Left ventricle myocardium inferior (tissue), 1 donor: Measurements from ENCODE around the gene PHLDB1. TPM values are rescaled to one million over a fixed set of nuclear protein-coding genes. Genes with fewer than 3 reads are reported as not detected.

Source experiments
- DNase-seq: peaks from one replicate; pipeline ENCODE4 v3.0.0-alpha.2; 2020
- H3K27ac ChIP-seq: fragments of 200-600 bp; replicated peaks from 2 replicates; pipeline ENCODE4 v1.8.0; 2021
- H3K27me3 ChIP-seq: fragments of 200-600 bp; 2 replicates; pipeline ENCODE4 v1.8.0; 2021; ENCODE audit warnings: low read depth
- H3K36me3 ChIP-seq: fragments of 200-600 bp; 2 replicates; pipeline ENCODE4 v1.8.0; 2021
- H3K4me1 ChIP-seq: fragments of 200-600 bp; 2 replicates; pipeline ENCODE4 v1.8.0; 2021
- H3K4me3 ChIP-seq: fragments of 200-600 bp; 2 replicates; pipeline ENCODE4 v1.8.0; 2021; ENCODE audit warnings: mild to moderate bottlenecking, moderate library complexity
- H3K9me3 ChIP-seq: fragments of 200-600 bp; replicated peaks from 2 replicates; pipeline ENCODE4 v1.8.0; 2021
- CTCF ChIP-seq: fragments of 200-600 bp; IDR thresholded peaks from 2 replicates; pipeline ENCODE4 v1.8.0; 2021; ENCODE audit warnings: antibody characterized with exemption, mild to moderate bottlenecking, borderline replicate concordance
- intact Hi-C: fragments of 100-400 bp; cut with micrococcal nuclease; formaldehyde crosslinking; loops from one replicate; pipeline ENCODE4 v1.11.0; 2022
- total RNA-seq: library from RNA; stranded (reverse); fragmentation: NEBNext Ultra II Directional; extraction: Animal tissue kit (Norgen Biotek cat#: 25700); gene quantifications from one replicate; pipeline ENCODE4 v1.2.1, GENCODE V29; 2021
- donor health status: DM: no; HTN: yes; CAD: no; lungs with severe emphysema.

The PHLDB1 gene
- total RNA-seq, 1 donor from 2014 or later: 102 TPM

GRCh38 chr11:118638726-118639125 lies 31.3 kb downstream of the PHLDB1 start:
- Histone ChIP-seq H3K27me3 (no peaks in the 10 kb centered on the region), H3K4me3 (no peak overlapping the region), H3K27ac (peak overlapping the region; percentile 64), H3K36me3 (peaks cover 86% of the 10 kb centered on the region), H3K9me3 (no peaks in the 10 kb centered on the region), H3K4me1 (peaks cover 98% of the 10 kb centered on the region)
- TF ChIP-seq CTCF: no peak
- DNase-seq: no peak
- intact Hi-C loops: no loop called here

- H3K4me3 ChIP-seq: no peak overlapping the region
- peak overlapping the region; percentile 64 for H3K27ac ChIP-seq
- peaks cover 97% of the 10 kb centered on the region for H3K36me3 ChIP-seq
- H3K4me1 ChIP-seq: peaks cover 92% of the 10 kb centered on the region
- no peaks in the 10 kb centered on the region for H3K27me3 ChIP-seq
- no peak for TF ChIP-seq CTCF
- intact Hi-C loops: no loop called here
- DNase-seq: no peak
- H3K9me3 ChIP-seq: no peaks in the 10 kb centered on the region
These were observed 32.5 kb downstream of the PHLDB1 start for GRCh38 chr11:118639899-118640298.

GRCh38 chr11:118640332-118641154 lies 33.1 kb downstream of the PHLDB1 start:
- Histone ChIP-seq H3K4me1 (peaks cover 88% of the 10 kb centered on the region), H3K27me3 (no peaks in the 10 kb centered on the region), H3K27ac (peak overlapping the region; percentile 64), H3K4me3 (no peak overlapping the region), H3K9me3 (no peaks in the 10 kb centered on the region), H3K36me3 (peaks cover 99% of the 10 kb centered on the region)
- DNase-seq: no peak
- intact Hi-C loops: no loop called here
- no peak for TF ChIP-seq CTCF

GRCh38 chr11:118641397-118642019 lies 34.1 kb downstream of the PHLDB1 start:
- H3K36me3 ChIP-seq: peaks cover 99% of the 10 kb centered on the region
- H3K9me3 ChIP-seq: no peaks in the 10 kb centered on the region
- no peaks in the 10 kb centered on the region for H3K27me3 ChIP-seq
- peak overlapping the region; percentile 64 for H3K27ac ChIP-seq
- peaks cover 88% of the 10 kb centered on the region for H3K4me1 ChIP-seq
- no peak for DNase-seq
- intact Hi-C loops: no loop called here
- no peak overlapping the region for H3K4me3 ChIP-seq
- TF ChIP-seq CTCF: no peak

GRCh38 chr11:118643142-118643994 lies 36.0 kb downstream of the PHLDB1 start:
- no peaks in the 10 kb centered on the region for H3K27me3 ChIP-seq
- H3K9me3 ChIP-seq: no peaks in the 10 kb centered on the region
- TF ChIP-seq CTCF: no peak
- peaks cover 97% of the 10 kb centered on the region for H3K36me3 ChIP-seq
- H3K4me1 ChIP-seq: peaks cover 74% of the 10 kb centered on the region
- peak; percentile 56 for DNase-seq
- intact Hi-C loops: no loop called here
- peak overlapping the region; percentile 61 for H3K27ac ChIP-seq
- H3K4me3 ChIP-seq: no peak overlapping the region
